ENCODE results near the gene ARHGEF17. TPM values are rescaled to one million over a fixed set of nuclear protein-coding genes. Genes with fewer than 3 reads are reported as not detected.

The ARHGEF17 gene
- total RNA-seq, 3 donors from 2014 or later = 7.6 to 75.8 (median 13.6) TPM

- Histone ChIP-seq H3K4me3 (no peak overlapping the region), H3K4me1 (ENCODE audit: low read depth) (peaks cover 11% of the 10 kb centered on the region), H3K36me3 (ENCODE audit: low read depth) (no peaks in the 10 kb centered on the region), H3K9me3 (no peaks in the 10 kb centered on the region)
- no peak for ATAC-seq
- intact Hi-C loops (cut with DNase I, micrococcal nuclease) = no loop called here
- no peak for TF ChIP-seq CTCF (IDR thresholded peaks at IDR 0.05)
- peak in 2 of 3 donors; percentile 54 to 57 for DNase-seq
These were observed 71.3 kb downstream of the ARHGEF17 start for GRCh38 chr11:73379189-73379880.

- intact Hi-C loops (cut with DNase I, micrococcal nuclease) = no loop called here
- no peak overlapping the region for H3K4me3 ChIP-seq
- H3K4me1 ChIP-seq (ENCODE audit: low read depth) = peaks cover 11% of the 10 kb centered on the region
- no peaks in the 10 kb centered on the region for H3K36me3 ChIP-seq (ENCODE audit: low read depth)
- no peak for TF ChIP-seq CTCF (IDR thresholded peaks at IDR 0.05)
- ATAC-seq (no peak), DNase-seq (no peak)
- no peaks in the 10 kb centered on the region for H3K9me3 ChIP-seq
These were observed 72.3 kb downstream of the ARHGEF17 start for GRCh38 chr11:73380331-73380730.

- peaks cover 11% of the 10 kb centered on the region for H3K4me1 ChIP-seq (ENCODE audit: low read depth)
- intact Hi-C loops (cut with DNase I, micrococcal nuclease) = no loop called here
- ATAC-seq (no peak), DNase-seq (no peak)
- no peak for TF ChIP-seq CTCF (IDR thresholded peaks at IDR 0.05)
- H3K36me3 ChIP-seq (ENCODE audit: low read depth) = no peaks in the 10 kb centered on the region
- H3K9me3 ChIP-seq = no peaks in the 10 kb centered on the region
- no peak overlapping the region for H3K4me3 ChIP-seq
These were observed 72.9 kb downstream of the ARHGEF17 start for GRCh38 chr11:73380897-73381410.

GRCh38 chr11:73381589-73381988, 73.5 kb downstream of the ARHGEF17 start:
- ATAC-seq = no peak

GRCh38 chr11:73382183-73382582, 74.1 kb downstream of the ARHGEF17 start:
- intact Hi-C loops (cut with DNase I, micrococcal nuclease) = no loop called here
- ATAC-seq (no peak), DNase-seq (no peak)
- no peaks in the 10 kb centered on the region for H3K36me3 ChIP-seq (ENCODE audit: low read depth)
- no peaks in the 10 kb centered on the region for H3K9me3 ChIP-seq
- H3K4me3 ChIP-seq = no peak overlapping the region
- H3K4me1 ChIP-seq (ENCODE audit: low read depth) = peaks cover 11% of the 10 kb centered on the region
- no peak for TF ChIP-seq CTCF (IDR thresholded peaks at IDR 0.05)

More at GRCh38 chr11:73381589-73381988, 73.5 kb downstream of the ARHGEF17 start:
- no peaks in the 10 kb centered on the region for H3K9me3 ChIP-seq
- intact Hi-C loops (cut with DNase I, micrococcal nuclease) = no loop called here
- H3K4me3 ChIP-seq = no peak overlapping the region
- no peaks in the 10 kb centered on the region for H3K36me3 ChIP-seq (ENCODE audit: low read depth)
- no peak for TF ChIP-seq CTCF (IDR thresholded peaks at IDR 0.05)
- H3K4me1 ChIP-seq (ENCODE audit: low read depth) = peaks cover 11% of the 10 kb centered on the region
- no peak for DNase-seq
